Large intestine (tissue), 3 donors: ENCODE data around the gene MYH14. TPM values are rescaled to one million over a fixed set of nuclear protein-coding genes. Genes with fewer than 3 reads are reported as not detected.

ENCODE experiments used
- DNase-seq, 2 donors: peaks; one replicate each; pipeline versions ENCODE4 v3.0.0 to v3.0.0-alpha.2; 2013
- H3K27ac ChIP-seq: one replicate; pipeline ENCODE4 v1.5.1; 2013; ENCODE audit warnings: low read length
- H3K27me3 ChIP-seq: 2 replicates; pipeline ENCODE4 v1.6.1; 2013; ENCODE audit warnings: low read length; ENCODE audit not compliant: control insufficient read depth, insufficient read depth
- H3K36me3 ChIP-seq: 2 replicates; pipeline ENCODE4 v1.6.1; 2013; ENCODE audit warnings: low read length; ENCODE audit not compliant: control insufficient read depth, insufficient read depth
- H3K4me1 ChIP-seq: one replicate; pipeline ENCODE4 v1.6.1; 2013; ENCODE audit warnings: low read length; ENCODE audit not compliant: control insufficient read depth, insufficient read depth
- H3K4me3 ChIP-seq: one replicate; pipeline ENCODE4 v1.5.1; 2013; ENCODE audit warnings: low read length
- H3K9me3 ChIP-seq: one replicate; pipeline ENCODE4 v1.6.1; 2013; ENCODE audit warnings: mild to moderate bottlenecking, low read depth, low read length, moderate library complexity; ENCODE audit not compliant: control insufficient read depth
- WGBS: methylation state at CpG from one replicate; pipeline ENCODE4 v1.1.5; 2013; ENCODE audit warnings: low lambda C conversion rate; ENCODE audit not compliant: insufficient coverage; 5-methylcytosine and 5-hydroxymethylcytosine counted together
- polyA plus RNA-seq: library from polyadenylated mRNA; unstranded; fragments of 120-200 nt; gene quantifications from one replicate; pipeline ENCODE4 v1.2.1, GENCODE V29; 2013

MYH14 gene
- polyA plus RNA-seq, 1 donor: 221 TPM

GRCh38 chr19:50190439-50190891 lies 13.0 kb upstream of the MYH14 start:
- Histone ChIP-seq H3K9me3 (no peaks in the 10 kb centered on the region), H3K27ac (peak overlapping the region; percentile 92), H3K4me1 (peaks cover 16% of the 10 kb centered on the region), H3K36me3 (peaks cover 13% of the 10 kb centered on the region), H3K4me3 (peak overlapping the region; percentile 56), H3K27me3 (no peaks in the 10 kb centered on the region)
- peak; percentile 90 to 95 for DNase-seq
- 40% methylated on average over 1 of the region's 8 CpGs for WGBS

DNA sequence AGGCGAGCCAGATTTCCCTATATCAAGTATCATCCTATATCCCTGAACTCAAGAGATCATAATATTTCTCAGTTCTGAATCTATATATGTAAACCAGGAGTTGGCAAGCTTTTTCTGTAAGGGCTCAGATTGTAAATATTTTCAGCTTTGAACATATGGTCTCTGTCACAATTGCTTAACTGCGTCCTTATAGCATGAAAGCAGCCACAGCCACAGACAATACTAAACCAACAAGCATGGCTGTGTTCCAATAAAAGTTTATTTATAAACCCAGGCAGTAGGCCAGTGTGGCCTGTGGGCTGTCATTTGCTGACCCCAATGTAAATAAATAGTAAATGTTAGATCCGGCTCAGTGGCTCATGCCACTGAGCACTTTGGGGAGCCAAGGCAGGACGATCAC lies 12.2 kb upstream of the MYH14 start:
- Histone ChIP-seq H3K4me1 (peaks cover 16% of the 10 kb centered on the region), H3K36me3 (peaks cover 18% of the 10 kb centered on the region), H3K27ac (peak overlapping the region; percentile 92), H3K27me3 (no peaks in the 10 kb centered on the region), H3K9me3 (no peaks in the 10 kb centered on the region), H3K4me3 (peak overlapping the region; percentile 3)
- WGBS: no CpG with 5 or more reads among the region's 4 CpGs
- peak in 1 of 2 donors; percentile 42 for DNase-seq

DNA sequence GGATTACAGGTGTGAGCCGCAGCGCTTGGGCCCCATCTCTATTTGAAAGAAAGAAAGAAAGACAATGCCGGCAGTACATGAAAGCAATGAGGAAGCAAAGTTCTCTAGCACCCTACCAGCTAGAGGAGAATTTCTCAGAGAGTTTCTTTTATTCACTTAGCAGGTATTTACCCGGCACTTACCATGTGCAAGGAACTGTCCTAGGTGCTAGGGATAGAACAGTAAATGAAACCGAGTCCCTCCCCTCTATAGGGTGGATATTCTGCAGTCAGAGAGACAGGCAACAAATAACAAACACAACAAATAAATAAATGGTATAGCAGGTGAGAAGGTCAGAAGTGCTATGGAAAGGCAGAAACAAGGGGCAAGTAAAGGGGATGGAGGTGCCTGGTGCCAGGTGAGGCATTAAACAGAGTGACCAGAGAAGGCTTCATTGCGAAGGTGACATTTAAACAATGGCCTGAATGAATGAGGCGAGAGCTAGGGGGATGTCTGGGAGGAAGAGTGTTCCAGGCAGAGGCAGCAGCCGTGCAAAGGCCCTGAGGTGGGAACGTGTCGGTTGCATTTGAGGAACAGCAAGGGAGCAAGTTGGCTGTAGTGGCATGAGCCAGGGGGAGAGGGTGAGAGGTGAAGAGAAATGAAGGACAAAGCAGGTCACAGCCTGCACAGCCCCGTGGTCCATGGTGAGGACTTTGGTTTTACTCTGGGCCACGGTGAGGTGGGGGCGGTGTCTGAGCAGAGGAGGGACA lies 10.8 kb upstream of the MYH14 start:
- no peak for DNase-seq

GRCh38 chr19:50195224-50195623 lies 8.2 kb upstream of the MYH14 start:
- no peaks in the 10 kb centered on the region for H3K9me3 ChIP-seq
- 80% methylated on average over 1 of the region's 5 CpGs for WGBS
- no peak overlapping the region for H3K4me3 ChIP-seq
- H3K27ac ChIP-seq: no peak overlapping the region
- H3K36me3 ChIP-seq: peaks cover 29% of the 10 kb centered on the region
- no peak for DNase-seq
- H3K27me3 ChIP-seq: no peaks in the 10 kb centered on the region
- peaks cover 13% of the 10 kb centered on the region for H3K4me1 ChIP-seq

More for the DNA sequence above, 10.8 kb upstream of the MYH14 start:
- H3K27me3 ChIP-seq: no peaks in the 10 kb centered on the region
- H3K4me1 ChIP-seq: peaks cover 16% of the 10 kb centered on the region
- H3K27ac ChIP-seq: peak overlapping the region; percentile 7
- no peaks in the 10 kb centered on the region for H3K9me3 ChIP-seq
- WGBS: 60% methylated on average over 1 of the region's 13 CpGs
- no peak overlapping the region for H3K4me3 ChIP-seq
- peaks cover 23% of the 10 kb centered on the region for H3K36me3 ChIP-seq

DNA sequence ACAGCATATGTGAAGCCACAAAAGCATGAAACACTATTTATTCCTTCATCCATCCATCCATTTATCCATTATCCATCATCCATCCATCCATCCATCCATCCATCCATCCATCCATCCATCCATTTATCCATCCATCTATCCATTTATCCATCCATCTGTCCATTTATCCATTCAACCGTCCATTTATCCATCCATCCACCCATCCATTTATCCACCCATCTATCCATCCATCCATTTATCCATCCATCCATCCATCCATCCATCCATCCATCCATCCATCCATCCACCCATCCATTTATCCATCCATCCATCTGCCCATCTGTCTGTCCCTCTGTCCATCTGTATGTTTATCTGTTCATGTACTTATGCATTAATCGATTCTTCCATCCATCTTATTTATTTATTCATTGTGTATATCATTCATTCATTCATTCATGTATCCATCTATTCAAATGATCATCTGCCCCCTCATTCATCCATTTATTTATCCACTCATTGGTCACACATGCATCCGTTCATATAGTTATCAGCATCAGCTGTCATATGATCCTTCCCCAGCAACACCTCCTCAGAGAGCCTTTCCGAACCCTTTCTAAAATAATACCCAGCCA lies 7.0 kb upstream of the MYH14 start:
- H3K27ac ChIP-seq: no peak overlapping the region
- peaks cover 6% of the 10 kb centered on the region for H3K4me1 ChIP-seq
- 76% methylated on average over 3 of the region's 4 CpGs for WGBS
- DNase-seq: no peak
- H3K4me3 ChIP-seq: no peak overlapping the region
- no peaks in the 10 kb centered on the region for H3K9me3 ChIP-seq
- H3K36me3 ChIP-seq: peaks cover 34% of the 10 kb centered on the region
- H3K27me3 ChIP-seq: no peaks in the 10 kb centered on the region

GRCh38 chr19:50197348-50197747 lies 6.1 kb upstream of the MYH14 start:
- no peak for DNase-seq
- H3K27ac ChIP-seq: no peak overlapping the region
- WGBS: 86% methylated on average over 1 of the region's 3 CpGs
- H3K36me3 ChIP-seq: peaks cover 38% of the 10 kb centered on the region
- H3K4me3 ChIP-seq: no peak overlapping the region
- H3K4me1 ChIP-seq: no peaks in the 10 kb centered on the region
- H3K9me3 ChIP-seq: no peaks in the 10 kb centered on the region
- H3K27me3 ChIP-seq: no peaks in the 10 kb centered on the region

DNA sequence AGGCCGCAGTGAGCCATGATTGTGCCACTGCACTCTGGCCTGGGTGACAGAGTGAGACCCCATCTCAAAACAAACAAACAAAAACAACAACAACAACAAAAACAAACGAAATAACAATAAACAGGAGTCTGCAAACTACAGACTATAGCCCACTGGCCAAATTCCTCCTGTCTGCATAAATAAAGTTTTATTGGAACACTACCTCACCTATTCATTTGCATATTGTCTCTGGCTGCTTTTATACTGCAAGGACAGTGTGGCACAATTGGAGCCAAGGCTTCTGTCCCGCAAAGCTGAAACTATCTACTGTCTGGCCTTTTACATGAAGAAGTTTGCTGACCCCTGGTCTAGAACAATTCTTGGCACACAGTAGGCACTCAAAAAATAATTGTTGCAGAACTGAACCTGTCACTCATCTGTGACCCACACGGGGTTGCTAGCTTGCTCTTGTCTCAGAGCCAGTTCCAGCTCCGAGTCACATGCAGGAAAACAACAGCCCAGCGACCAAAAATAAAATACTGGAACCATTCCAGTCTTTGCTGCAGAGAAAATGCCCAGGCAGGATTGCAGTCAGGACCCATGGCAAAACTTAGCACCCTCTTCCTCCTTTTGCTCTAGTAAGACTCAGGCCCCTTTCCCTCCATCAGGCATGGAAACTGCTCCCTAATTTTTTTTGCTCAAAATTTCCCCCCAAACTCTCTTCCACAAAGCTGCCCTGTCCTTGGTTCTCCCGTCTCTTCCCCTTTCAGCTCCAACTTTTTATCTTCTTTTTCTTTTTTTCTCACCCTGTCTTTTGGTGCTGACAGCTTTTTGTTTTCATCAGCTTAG lies 4.8 kb upstream of the MYH14 start:
- Histone ChIP-seq H3K4me1 (peaks cover 6% of the 10 kb centered on the region), H3K36me3 (peaks cover 35% of the 10 kb centered on the region), H3K27ac (no peak overlapping the region), H3K9me3 (no peaks in the 10 kb centered on the region), H3K4me3 (no peak overlapping the region), H3K27me3 (peaks cover 2% of the 10 kb centered on the region)
- 67% methylated on average over 1 of the region's 7 CpGs for WGBS
- no peak for DNase-seq

DNA sequence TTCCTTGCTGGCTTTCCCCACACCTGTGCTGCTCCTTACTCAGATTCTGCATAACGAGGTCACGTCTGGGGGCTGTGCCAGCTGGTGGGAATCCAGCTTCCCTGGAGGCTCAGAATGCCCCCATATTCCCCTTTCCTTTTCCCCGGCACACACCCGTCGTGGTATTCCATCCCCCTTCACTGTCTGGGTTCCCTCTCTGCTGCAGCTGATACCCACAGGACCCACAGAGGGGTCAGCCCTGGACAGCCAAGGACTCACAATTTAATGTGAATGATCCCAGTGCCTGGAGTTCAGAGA lies 4.2 kb upstream of the MYH14 start:
- Histone ChIP-seq H3K9me3 (no peaks in the 10 kb centered on the region), H3K4me1 (peaks cover 11% of the 10 kb centered on the region), H3K27me3 (peaks cover 2% of the 10 kb centered on the region), H3K4me3 (no peak overlapping the region), H3K27ac (no peak overlapping the region), H3K36me3 (peaks cover 32% of the 10 kb centered on the region)
- no CpG with 5 or more reads among the region's 5 CpGs for WGBS
- DNase-seq: no peak

DNA sequence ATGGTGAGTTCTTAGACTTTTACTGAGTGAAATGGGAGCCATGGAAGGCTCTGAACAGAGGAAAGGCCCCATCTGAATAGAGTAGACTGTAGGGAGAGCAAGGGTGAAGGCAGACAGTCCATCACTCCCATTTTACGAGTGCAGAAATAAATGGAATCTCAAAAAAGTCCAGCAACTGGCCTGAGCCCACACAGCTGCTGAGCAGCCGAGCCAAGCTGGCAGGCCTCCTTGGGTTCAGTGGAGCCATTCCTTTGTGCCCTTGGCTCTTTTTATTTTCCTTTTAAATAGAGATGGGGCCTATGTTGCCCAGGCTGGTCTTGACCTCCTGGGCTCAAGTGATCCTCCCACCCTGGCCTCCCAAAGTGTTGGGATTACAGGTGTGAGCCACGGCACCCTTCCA lies 1.0 kb upstream of the MYH14 start:
- no peak overlapping the region for H3K4me3 ChIP-seq
- peaks cover 2% of the 10 kb centered on the region for H3K27me3 ChIP-seq
- peak overlapping the region; percentile 35 for H3K27ac ChIP-seq
- DNase-seq: no peak
- H3K4me1 ChIP-seq: peaks cover 37% of the 10 kb centered on the region
- no peaks in the 10 kb centered on the region for H3K9me3 ChIP-seq
- peaks cover 18% of the 10 kb centered on the region for H3K36me3 ChIP-seq
- WGBS: no CpG with 5 or more reads among the region's 3 CpGs

DNA sequence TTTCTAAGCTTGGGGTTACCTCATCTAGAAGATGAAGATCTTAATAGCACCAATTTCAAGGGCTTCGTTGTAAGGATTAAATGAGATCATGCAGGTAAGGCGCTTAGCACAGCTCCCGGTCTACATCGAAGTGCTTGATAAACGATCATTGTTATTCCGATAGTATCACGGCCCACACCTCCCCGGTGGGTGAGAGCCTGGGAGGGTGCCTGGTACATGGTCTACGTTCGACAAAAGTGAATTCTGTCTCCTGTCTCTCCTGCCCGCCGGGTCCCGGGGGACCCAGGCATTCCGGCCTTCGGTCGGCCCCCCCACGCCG lies 501 bp upstream of the MYH14 start:
- Histone ChIP-seq H3K9me3 (no peaks in the 10 kb centered on the region), H3K4me1 (peaks cover 42% of the 10 kb centered on the region), H3K36me3 (peaks cover 14% of the 10 kb centered on the region), H3K4me3 (peak overlapping the region; percentile 25), H3K27me3 (peaks cover 2% of the 10 kb centered on the region), H3K27ac (peak overlapping the region; percentile 35)
- DNase-seq: peak in 1 of 2 donors; percentile 42
- no CpG with 5 or more reads among the region's 18 CpGs for WGBS
